CD4-positive, alpha-beta T cell (primary cell): ENCODE data around the gene ABCB6. TPM values are rescaled to one million over a fixed set of nuclear protein-coding genes. Genes with fewer than 3 reads are reported as not detected.
A peak's percentile ranks its signal among the peaks of the same experiment; 100 is the strongest.

Experiments
- ATAC-seq: fragments of 200-7000 bp; cut with Tn5 transposase; one replicate; pipeline ENCODE4 v1.10.0; 2022; ENCODE audit warnings: mild to moderate bottlenecking; ENCODE audit not compliant: poor library complexity
- CTCF ChIA-PET: fragments of 350-600 bp; sonication (Branson Sonifier 250); formaldehyde crosslinking; loops from one replicate; lab custom pipeline; 2021; ENCODE audit warnings: antibody characterized with exemption, inconsistent platforms; lab: Charles Lee
- POLR2A ChIA-PET: fragments of 350-600 bp; sonication (Branson Sonifier 250); formaldehyde crosslinking; loops from one replicate; lab custom pipeline; 2021; ENCODE audit warnings: antibody characterized with exemption, inconsistent platforms; lab: Charles Lee
- DNase-seq, 14 experiments: peaks; one replicate each; pipeline ENCODE4 v3.0.0-alpha.2; 2013 to 2020; ENCODE audit warnings: mixed read lengths in 2 of 14
- H3K27ac ChIP-seq, 2 donors: one replicate each; pipeline versions ENCODE4 v1.5.1 to v1.7.0; 2013; ENCODE audit warnings: low read length in 2 of 2, low read depth in 1 of 2, mild to moderate bottlenecking in 1 of 2
- H3K27me3 ChIP-seq, 2 experiments: 1 replicate in 1 of 2; 2 replicates in 1 of 2; pipeline versions ENCODE4 v1.6.1 to v1.7.0; 2013; ENCODE audit warnings: low read length in 2 of 2, control low read depth in 1 of 2, mild to moderate bottlenecking in 1 of 2, moderate library complexity in 1 of 2; ENCODE audit not compliant: insufficient read depth in 2 of 2, control insufficient read depth in 1 of 2
- H3K36me3 ChIP-seq: one replicate; pipeline ENCODE4 v1.6.1; 2013; ENCODE audit warnings: low read length, control low read depth; ENCODE audit not compliant: insufficient read depth
- H3K4me1 ChIP-seq: one replicate; pipeline ENCODE4 v1.6.1; 2013; ENCODE audit warnings: low read length, control low read depth; ENCODE audit not compliant: insufficient read depth
- H3K4me3 ChIP-seq: one replicate; pipeline ENCODE4 v1.5.1; 2013; ENCODE audit warnings: mild to moderate bottlenecking, low read length, moderate library complexity
- H3K9me3 ChIP-seq, 2 experiments: 1 replicate in 1 of 2; 2 replicates in 1 of 2; pipeline versions ENCODE4 v1.6.1 to v1.7.0; 2013; ENCODE audit warnings: low read length in 2 of 2, mild to moderate bottlenecking in 2 of 2, control low read depth in 1 of 2, moderate library complexity in 1 of 2; ENCODE audit not compliant: control insufficient read depth in 1 of 2, insufficient read depth in 1 of 2
- H3K27ac Mint-ChIP-seq: one replicate; pipeline ENCODE4 v1.8.0; 2020; ENCODE audit warnings: mixed read lengths
- H3K27me3 Mint-ChIP-seq: one replicate; pipeline ENCODE4 v1.8.0; 2021; ENCODE audit warnings: mixed read lengths
- H3K36me3 Mint-ChIP-seq: one replicate; pipeline ENCODE4 v1.8.0; 2021; ENCODE audit warnings: low read depth, mixed read lengths
- H3K4me1 Mint-ChIP-seq: one replicate; pipeline ENCODE4 v1.8.0; 2021; ENCODE audit warnings: low read depth, mixed read lengths
- H3K4me3 Mint-ChIP-seq: one replicate; pipeline ENCODE4 v1.8.0; 2020; ENCODE audit warnings: mild to moderate bottlenecking, mixed read lengths
- H3K9me3 Mint-ChIP-seq: one replicate; pipeline ENCODE4 v1.8.0; 2020; ENCODE audit warnings: mixed read lengths
- intact Hi-C, 2 experiments: fragments of 100-400 bp; cut with DNase I in 1 of 2; cut with micrococcal nuclease in 1 of 2; formaldehyde crosslinking; loops; one replicate each; pipeline versions ENCODE4 v1.15.1 to v1.9.0; 2023 to 2025; cut with DNase I, micrococcal nuclease
- total RNA-seq, 174 experiments: library from RNA in 2 of 174; stranded (reverse) in 2 of 174; gene quantifications; one replicate each; pipeline ENCODE4 v1.2.3 and lab custom pipeline; 2021 to 2026
- TF ChIP-seq, protein P1 (sequence below): fragments of 200-600 bp; IDR thresholded peaks from one replicate; pipeline ENCODE4 v1.8.0; 2022; ENCODE audit warnings: antibody characterized with exemption, mild to moderate bottlenecking

Gene ABCB6
- total RNA-seq, 2 experiments from 2014 or later, result 2.6 to 3.1 TPM

DNA sequence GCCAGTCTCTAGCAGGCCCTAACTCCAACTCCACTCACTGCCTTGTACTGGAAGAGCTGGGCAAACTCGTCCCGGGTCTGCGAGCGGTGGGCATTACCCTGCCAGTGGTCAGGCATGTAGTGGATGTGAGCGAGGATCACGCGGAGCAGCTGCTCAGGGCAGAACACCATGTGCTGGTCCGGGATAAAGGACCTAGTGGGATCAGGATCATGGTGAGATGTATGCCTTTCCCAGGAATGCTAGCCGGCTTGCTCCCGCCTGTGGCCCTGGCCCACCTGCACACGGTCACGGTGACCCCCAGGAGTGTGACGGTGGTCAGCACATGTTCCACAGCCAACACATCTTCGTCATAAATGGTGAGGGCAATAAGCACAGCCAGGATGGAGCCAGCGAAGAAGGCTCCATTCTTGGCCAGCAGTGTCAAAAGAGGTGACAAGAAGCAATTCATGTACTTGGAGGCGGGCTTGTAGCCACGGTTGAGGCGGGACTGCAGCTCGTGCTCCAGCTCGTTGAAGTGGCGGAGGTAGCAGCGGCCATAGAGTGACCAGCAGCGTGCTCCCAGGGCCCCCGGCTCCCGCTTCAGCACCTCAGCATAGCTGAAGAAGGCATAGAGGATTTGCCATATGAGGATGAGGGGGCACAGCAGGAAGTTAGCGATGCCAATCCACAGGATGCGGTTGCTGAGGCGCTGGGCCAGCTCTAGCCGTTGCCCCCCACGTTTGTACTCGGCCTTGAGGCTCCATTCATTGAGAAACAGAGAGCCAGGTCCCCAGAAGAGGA is 5.3 kb upstream of the ABCB6 start:
- H3K9me3 ChIP-seq, result no peaks in the 10 kb centered on the region
- Mint-ChIP-seq H3K4me3 (peak overlapping the region; percentile 56), H3K27me3 (no peaks in the 10 kb centered on the region), H3K27ac (peak overlapping the region; percentile 9), H3K4me1 (peaks cover 42% of the 10 kb centered on the region), H3K36me3 (peaks cover 80% of the 10 kb centered on the region), H3K9me3 (no peaks in the 10 kb centered on the region)
- no peak overlapping the region for H3K27ac ChIP-seq
- peaks cover 28% of the 10 kb centered on the region for H3K4me1 ChIP-seq
- no peaks in the 10 kb centered on the region for H3K27me3 ChIP-seq
- TF ChIP-seq, protein P1, sequence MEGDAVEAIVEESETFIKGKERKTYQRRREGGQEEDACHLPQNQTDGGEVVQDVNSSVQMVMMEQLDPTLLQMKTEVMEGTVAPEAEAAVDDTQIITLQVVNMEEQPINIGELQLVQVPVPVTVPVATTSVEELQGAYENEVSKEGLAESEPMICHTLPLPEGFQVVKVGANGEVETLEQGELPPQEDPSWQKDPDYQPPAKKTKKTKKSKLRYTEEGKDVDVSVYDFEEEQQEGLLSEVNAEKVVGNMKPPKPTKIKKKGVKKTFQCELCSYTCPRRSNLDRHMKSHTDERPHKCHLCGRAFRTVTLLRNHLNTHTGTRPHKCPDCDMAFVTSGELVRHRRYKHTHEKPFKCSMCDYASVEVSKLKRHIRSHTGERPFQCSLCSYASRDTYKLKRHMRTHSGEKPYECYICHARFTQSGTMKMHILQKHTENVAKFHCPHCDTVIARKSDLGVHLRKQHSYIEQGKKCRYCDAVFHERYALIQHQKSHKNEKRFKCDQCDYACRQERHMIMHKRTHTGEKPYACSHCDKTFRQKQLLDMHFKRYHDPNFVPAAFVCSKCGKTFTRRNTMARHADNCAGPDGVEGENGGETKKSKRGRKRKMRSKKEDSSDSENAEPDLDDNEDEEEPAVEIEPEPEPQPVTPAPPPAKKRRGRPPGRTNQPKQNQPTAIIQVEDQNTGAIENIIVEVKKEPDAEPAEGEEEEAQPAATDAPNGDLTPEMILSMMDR, result no peak
- intact Hi-C loops, result no loop called here
- peaks cover 68% of the 10 kb centered on the region for H3K36me3 ChIP-seq
- no peak for DNase-seq
- H3K4me3 ChIP-seq, result no peak overlapping the region
- no peak for ATAC-seq
- CTCF ChIA-PET, result interaction anchor here (1.1 kb wide), 1 partner anchor 71 kb away, joined by 4 read pairs; no protein-coding TSS in a partner anchor
- POLR2A ChIA-PET, result interaction anchor here (0.8 kb wide), 1 partner anchor 25 kb away, joined by 3 read pairs; no protein-coding TSS in a partner anchor

DNA sequence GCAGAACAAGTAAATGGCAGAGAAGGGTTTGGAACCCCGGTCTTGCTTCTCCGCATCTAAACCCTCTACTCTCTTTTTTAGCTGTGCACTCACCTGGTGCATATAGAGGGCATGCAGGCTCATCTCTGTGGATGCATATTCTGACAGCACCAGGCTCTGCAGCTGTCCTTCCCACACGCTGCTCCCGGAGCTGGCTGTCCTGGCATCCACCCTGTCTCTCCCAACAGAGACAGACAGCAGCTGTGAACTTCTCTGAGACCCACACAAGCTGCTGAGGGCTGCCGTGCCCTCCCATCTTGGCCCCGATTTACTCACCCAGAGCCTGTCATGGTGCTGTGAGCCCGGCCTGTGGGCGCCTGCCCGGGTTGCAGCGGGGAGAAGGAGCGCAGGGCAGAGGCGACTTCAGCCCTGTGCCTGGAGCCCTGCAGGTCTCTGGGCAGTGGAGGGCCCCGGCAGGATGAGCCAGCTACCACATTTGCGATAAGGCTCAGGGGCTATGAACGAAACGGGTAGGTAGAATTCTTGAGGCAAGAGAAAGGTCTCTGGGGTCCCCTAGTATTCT is 3.3 kb upstream of the ABCB6 start:
- Histone ChIP-seq H3K4me1 (peaks cover 26% of the 10 kb centered on the region), H3K4me3 (no peak overlapping the region), H3K27me3 (no peaks in the 10 kb centered on the region), H3K9me3 (no peaks in the 10 kb centered on the region), H3K27ac (no peak overlapping the region), H3K36me3 (peaks cover 68% of the 10 kb centered on the region)
- no peaks in the 10 kb centered on the region for H3K27me3 Mint-ChIP-seq
- no peak overlapping the region for H3K27ac Mint-ChIP-seq
- H3K4me1 Mint-ChIP-seq, result peaks cover 37% of the 10 kb centered on the region
- no peak for ATAC-seq
- ChIA-PET POLR2A (interaction anchor here (1.4 to 6.7 kb wide), 3 partner anchors 7 to 45 kb away, joined by 3 to 63 read pairs (median 49); partner anchors contain the start of genes ANKZF1, ATG9A, CNPPD1 and TUBA4A), CTCF (no interaction called here)
- TF ChIP-seq, protein P1, result no peak
- no peak overlapping the region for H3K4me3 Mint-ChIP-seq
- DNase-seq, result no peak
- H3K36me3 Mint-ChIP-seq, result peaks cover 81% of the 10 kb centered on the region
- intact Hi-C loops, result no loop called here
- H3K9me3 Mint-ChIP-seq, result no peaks in the 10 kb centered on the region

DNA sequence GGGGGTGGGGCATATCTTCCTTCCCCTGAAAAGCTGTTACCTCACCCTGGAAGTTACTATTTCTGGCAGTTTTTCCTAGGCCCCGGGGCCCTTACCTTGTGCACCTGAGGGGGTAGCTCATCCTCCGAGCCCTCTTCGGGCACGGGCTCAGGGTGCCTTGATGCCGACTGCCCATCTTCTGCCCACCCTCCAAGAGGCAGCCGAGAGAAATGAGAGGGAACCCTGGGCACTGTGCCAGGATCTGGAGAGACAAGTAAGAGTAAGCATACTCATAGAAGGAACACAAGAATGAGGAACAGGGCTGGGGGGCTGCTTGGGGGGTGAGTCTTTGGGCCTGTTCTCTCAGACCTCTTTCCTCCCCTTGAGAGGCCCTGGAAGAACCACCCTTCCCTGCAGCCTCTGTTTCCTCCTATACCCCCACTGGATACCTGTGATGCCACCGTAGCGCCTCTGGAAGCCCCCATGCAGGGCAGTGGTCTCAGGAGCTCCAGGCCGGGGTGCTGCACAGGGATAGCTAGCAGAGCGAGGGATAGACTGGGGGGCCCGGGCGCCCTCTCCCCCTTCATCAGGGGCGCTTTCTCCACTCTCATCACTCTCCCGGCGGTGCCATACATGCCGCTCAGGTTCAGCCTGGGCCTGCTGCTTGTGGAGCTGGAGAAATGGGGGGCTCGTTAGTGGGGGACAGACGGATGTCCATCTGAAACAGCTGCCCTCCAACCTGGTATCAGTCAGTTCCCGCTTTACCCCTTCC is 2.1 kb upstream of the ABCB6 start:
- POLR2A ChIA-PET, result interaction anchor here (0.5 to 6.7 kb wide), 4 partner anchors 9 to 813 kb away, joined by 3 to 63 read pairs (median 26); partner anchors contain the start of genes ANKZF1, ATG9A, TUBA4A and TUBA4B

More for the DNA sequence above, 2.1 kb upstream of the ABCB6 start:
- peaks cover 73% of the 10 kb centered on the region for H3K36me3 Mint-ChIP-seq
- H3K4me1 Mint-ChIP-seq, result peaks cover 31% of the 10 kb centered on the region
- no peaks in the 10 kb centered on the region for H3K9me3 ChIP-seq
- DNase-seq (no peak), ATAC-seq (no peak)
- H3K4me3 ChIP-seq, result no peak overlapping the region
- H3K27ac Mint-ChIP-seq, result peak overlapping the region; percentile 49
- CTCF ChIA-PET, result no interaction called here
- no peaks in the 10 kb centered on the region for H3K27me3 Mint-ChIP-seq
- H3K27me3 ChIP-seq, result no peaks in the 10 kb centered on the region
- H3K36me3 ChIP-seq, result peaks cover 61% of the 10 kb centered on the region
- H3K27ac ChIP-seq, result no peak overlapping the region
- TF ChIP-seq, protein P1, result no peak
- H3K9me3 Mint-ChIP-seq, result no peaks in the 10 kb centered on the region
- H3K4me3 Mint-ChIP-seq, result no peak overlapping the region
- peaks cover 26% of the 10 kb centered on the region for H3K4me1 ChIP-seq
- intact Hi-C loops, result no loop called here
